ENCODE data around the gene FAM3A. TPM values are rescaled to one million over a fixed set of nuclear protein-coding genes. Genes with fewer than 3 reads are reported as not detected.

The FAM3A gene
- total and polyA plus RNA-seq, 2 of the 4 experiments (the other 2 are of a cell fraction), result 14.0 to 47.2 TPM

Small RNA genes within 50 kb of the gene (microRNA-seq; reads per million reads assigned to microRNA genes)
- gene RN7SL697P (ENCODE audit: insufficient read depth, insufficient read length), result not detected

Small RNA genes within 50 kb of the gene (small RNA-seq; reads per million reads assigned to genes)
- gene RN7SL697P, result 0 reads per million in 5 experiments

Other genes with a start within 250 kb of the FAM3A start
- gene TEX28, start 221.1 kb downstream of the FAM3A start, total RNA-seq (2012; rRNA removed), result not detected in 2 replicates
- not detected in 2 replicates for gene TEX28, start 221.1 kb downstream of the FAM3A start, polyA plus RNA-seq (2012; rRNA removed)
- not detected in 2 replicates for gene TKTL1, start 220.4 kb downstream of the FAM3A start, total RNA-seq (2012; rRNA removed)
- not detected in 2 replicates for gene TKTL1, start 220.4 kb downstream of the FAM3A start, polyA plus RNA-seq (2012; rRNA removed)
- gene FLNA, start 141.6 kb downstream of the FAM3A start, total RNA-seq (2012; rRNA removed), result 1,356 and 1,443 TPM in 2 replicates
- gene FLNA, start 141.6 kb downstream of the FAM3A start, polyA plus RNA-seq (2012; rRNA removed), result 1,357 and 1,435 TPM in 2 replicates
- 9.9 and 11.4 TPM in 2 replicates for gene EMD, start 136.9 kb downstream of the FAM3A start, total RNA-seq (2012; rRNA removed)
- gene EMD, start 136.9 kb downstream of the FAM3A start, polyA plus RNA-seq (2012; rRNA removed), result 68.8 and 80.6 TPM in 2 replicates
- 1,582 and 1,900 TPM in 2 replicates for gene RPL10, start 117.9 kb downstream of the FAM3A start, total RNA-seq (2012; rRNA removed)
- gene RPL10, start 117.9 kb downstream of the FAM3A start, polyA plus RNA-seq (2012; rRNA removed), result 4,696 and 7,467 TPM in 2 replicates
- 42.5 and 51.4 TPM in 2 replicates for gene DNASE1L1, start 107.0 kb downstream of the FAM3A start, total RNA-seq (2012; rRNA removed)
- 54.7 and 55.5 TPM in 2 replicates for gene DNASE1L1, start 107.0 kb downstream of the FAM3A start, polyA plus RNA-seq (2012; rRNA removed)
- gene TAFAZZIN, start 104.7 kb downstream of the FAM3A start, total RNA-seq (2012; rRNA removed), result 4.4 and 4.8 TPM in 2 replicates
- 24.4 and 26.6 TPM in 2 replicates for gene TAFAZZIN, start 104.7 kb downstream of the FAM3A start, polyA plus RNA-seq (2012; rRNA removed)
- 13.8 and 13.9 TPM in 2 replicates for gene ATP6AP1, start 87.6 kb downstream of the FAM3A start, total RNA-seq (2012; rRNA removed)
- 96.7 and 98.4 TPM in 2 replicates for gene ATP6AP1, start 87.6 kb downstream of the FAM3A start, polyA plus RNA-seq (2012; rRNA removed)
- gene GDI1, start 79.1 kb downstream of the FAM3A start, total RNA-seq (2012; rRNA removed), result 113 and 117 TPM in 2 replicates
- gene GDI1, start 79.1 kb downstream of the FAM3A start, polyA plus RNA-seq (2012; rRNA removed), result 291 and 331 TPM in 2 replicates
- 46.4 and 65.5 TPM in 2 replicates for gene FAM50A, start 72.1 kb downstream of the FAM3A start, total RNA-seq (2012; rRNA removed)
- 107 and 119 TPM in 2 replicates for gene FAM50A, start 72.1 kb downstream of the FAM3A start, polyA plus RNA-seq (2012; rRNA removed)
- 4.3 and 8.1 TPM in 2 replicates for gene PLXNA3, start 58.0 kb downstream of the FAM3A start, total RNA-seq (2012; rRNA removed)
- gene PLXNA3, start 58.0 kb downstream of the FAM3A start, polyA plus RNA-seq (2012; rRNA removed), result 111 and 126 TPM in 2 replicates
- gene LAGE3, start 37.0 kb downstream of the FAM3A start, total RNA-seq (2012; rRNA removed), result 3.6 and 6.4 TPM in 2 replicates
- 14.8 and 17.6 TPM in 2 replicates for gene LAGE3, start 37.0 kb downstream of the FAM3A start, polyA plus RNA-seq (2012; rRNA removed)
- gene UBL4A, start 29.6 kb downstream of the FAM3A start, total RNA-seq (2012; rRNA removed), result 21.4 and 28.3 TPM in 2 replicates
- 22.2 and 24.6 TPM in 2 replicates for gene UBL4A, start 29.6 kb downstream of the FAM3A start, polyA plus RNA-seq (2012; rRNA removed)
- gene SLC10A3, start 25.6 kb downstream of the FAM3A start, total RNA-seq (2012; rRNA removed), result 15.2 and 16.1 TPM in 2 replicates
- gene SLC10A3, start 25.6 kb downstream of the FAM3A start, polyA plus RNA-seq (2012; rRNA removed), result 24.6 and 26.9 TPM in 2 replicates
- 60.0 and 77.1 TPM in 2 replicates for gene G6PD, start 30.6 kb upstream of the FAM3A start, total RNA-seq (2012; rRNA removed)
- 174 and 213 TPM in 2 replicates for gene G6PD, start 30.6 kb upstream of the FAM3A start, polyA plus RNA-seq (2012; rRNA removed)
- 13.9 and 16.5 TPM in 2 replicates for gene IKBKG, start 31.4 kb upstream of the FAM3A start, total RNA-seq (2012; rRNA removed)
- 38.2 and 41.3 TPM in 2 replicates for gene IKBKG, start 31.4 kb upstream of the FAM3A start, polyA plus RNA-seq (2012; rRNA removed)
- gene CTAG1A, start 68.9 kb upstream of the FAM3A start, total RNA-seq (2012; rRNA removed), result not detected in 2 replicates
- not detected in 2 replicates for gene CTAG1A, start 68.9 kb upstream of the FAM3A start, polyA plus RNA-seq (2012; rRNA removed)
- not detected in 2 replicates for gene CTAG1B, start 103.0 kb upstream of the FAM3A start, total RNA-seq (2012; rRNA removed)
- gene CTAG1B, start 103.0 kb upstream of the FAM3A start, polyA plus RNA-seq (2012; rRNA removed), result not detected in 2 replicates
- 23.6 and 27.1 TPM in 2 replicates for gene CTAG2, start 137.3 kb upstream of the FAM3A start, total RNA-seq (2012; rRNA removed)
- gene CTAG2, start 137.3 kb upstream of the FAM3A start, polyA plus RNA-seq (2012; rRNA removed), result 42.5 and 59.8 TPM in 2 replicates
- gene GAB3, start 234.8 kb upstream of the FAM3A start, total RNA-seq (2012; rRNA removed), result 1.9 and 2.2 TPM in 2 replicates
- 3.4 and 3.7 TPM in 2 replicates for gene GAB3, start 234.8 kb upstream of the FAM3A start, polyA plus RNA-seq (2012; rRNA removed)
- 63.8 and 66.7 TPM in 2 replicates for gene DKC1, start 246.6 kb upstream of the FAM3A start, total RNA-seq (2012; rRNA removed)
- gene DKC1, start 246.6 kb upstream of the FAM3A start, polyA plus RNA-seq (2012; rRNA removed), result 42.9 and 49.9 TPM in 2 replicates